HG03432 (cell line): ENCODE data around the gene BCAS1.

ENCODE experiments used
- ATAC-seq: cut with Tn5 transposase; IDR thresholded peaks from one replicate; pipeline ENCODE4 v1.9.1; 2021; ENCODE audit warnings: mild to moderate bottlenecking, moderate library complexity; ENCODE audit not compliant: unreplicated experiment

Gene BCAS1

DNA sequence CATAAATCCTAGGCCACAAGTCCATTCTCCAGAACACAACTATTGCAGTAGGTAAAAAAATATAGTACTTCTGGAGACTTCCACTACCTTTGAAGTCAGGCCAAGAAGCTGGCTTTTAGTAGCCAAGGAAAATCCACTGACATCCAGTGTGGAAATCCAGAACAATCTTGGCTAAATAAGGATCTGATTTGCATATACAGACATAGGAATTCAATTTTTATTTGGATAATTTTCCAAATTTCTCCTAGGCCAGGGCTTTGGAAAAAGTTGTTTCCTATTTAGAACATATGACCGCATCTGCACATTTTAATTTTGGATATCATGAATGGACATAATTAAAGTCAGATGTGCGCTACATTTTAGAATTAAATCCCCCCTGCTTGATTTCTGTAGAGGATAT, 100.2 kb downstream of the BCAS1 start:
- ATAC-seq = no peak

DNA sequence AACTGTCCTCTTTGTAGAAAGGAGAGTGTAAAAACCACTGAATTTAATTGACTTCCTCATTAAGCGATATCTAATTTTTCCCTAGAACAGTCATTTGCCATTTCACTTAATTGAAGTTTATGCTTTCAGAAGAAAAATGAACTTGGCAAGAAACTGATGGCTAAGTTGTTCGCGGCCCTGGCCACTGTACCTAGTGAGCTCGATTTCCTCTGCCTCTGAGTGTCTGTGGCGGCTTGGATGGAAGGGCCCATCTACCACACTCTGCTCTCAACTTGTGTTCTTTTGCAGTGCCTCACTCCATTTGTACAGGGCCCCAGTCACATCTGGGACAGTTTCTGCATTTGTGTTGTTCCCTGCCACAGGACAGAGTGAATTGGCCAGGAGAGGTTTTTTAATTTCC, 102.9 kb downstream of the BCAS1 start:
- no peak for ATAC-seq

DNA sequence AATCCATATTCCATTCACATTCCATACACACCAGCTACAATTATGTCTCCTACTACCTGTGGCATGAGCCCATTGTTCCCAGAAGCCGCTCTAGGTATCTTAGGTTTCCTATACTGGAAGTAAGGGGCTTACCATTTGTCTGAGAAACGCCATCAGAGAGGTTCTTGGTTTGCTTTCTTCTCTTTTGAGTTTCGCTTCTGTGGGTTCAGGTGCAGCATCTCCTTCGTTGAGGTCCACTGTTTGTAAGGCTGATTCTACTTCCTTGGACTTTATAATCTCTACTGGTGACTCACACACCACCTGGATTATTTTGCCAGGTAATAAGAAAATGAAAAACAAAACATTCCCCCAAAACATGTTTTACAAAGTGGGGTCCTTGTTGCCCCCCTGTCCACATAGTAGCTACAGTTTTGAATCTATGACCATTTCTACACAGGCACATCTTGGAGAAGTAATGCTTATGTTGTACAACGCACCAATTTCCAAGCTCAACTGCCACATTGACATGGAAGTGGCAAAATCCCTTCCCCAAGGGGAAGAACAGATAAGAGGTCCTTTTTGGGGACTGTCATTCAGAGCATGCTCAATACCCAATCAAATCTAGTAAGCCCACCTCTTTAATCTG, 103.5 kb downstream of the BCAS1 start:
- ATAC-seq = no peak

DNA sequence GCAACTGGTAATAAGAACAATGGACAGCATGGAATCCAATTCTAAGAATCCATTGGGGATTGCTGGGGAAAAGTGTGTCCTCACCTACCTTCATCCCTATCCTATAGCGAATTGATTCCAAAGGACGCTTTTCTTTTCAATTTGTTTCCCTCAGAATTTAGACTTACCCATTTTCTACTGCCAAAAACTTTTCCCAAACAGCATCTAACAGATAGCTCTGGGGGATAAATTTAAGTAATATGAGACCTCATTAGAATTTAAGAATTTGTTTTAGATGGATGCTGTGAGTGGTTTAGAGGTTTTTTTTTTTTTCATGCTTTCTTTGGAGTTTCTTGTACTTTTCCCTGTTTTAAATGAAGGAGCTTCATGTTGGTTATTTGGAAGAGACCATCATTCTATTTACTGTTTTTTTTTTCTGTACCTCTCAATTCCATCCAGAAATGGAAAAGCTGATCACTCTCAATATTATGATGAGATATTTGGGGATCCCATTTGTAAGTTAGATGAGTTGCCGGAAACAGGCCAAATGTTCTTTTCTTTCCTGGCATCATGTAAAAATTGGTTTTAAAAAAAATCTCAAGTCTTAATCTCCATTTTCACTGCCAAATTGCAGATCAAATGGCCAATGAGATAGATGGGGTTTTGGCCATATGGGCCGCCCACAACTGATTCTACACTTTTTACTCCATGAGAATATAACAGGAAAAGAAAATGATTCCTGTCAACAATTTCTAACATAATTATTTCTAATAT, 105.7 kb downstream of the BCAS1 start:
- ATAC-seq = no peak

DNA sequence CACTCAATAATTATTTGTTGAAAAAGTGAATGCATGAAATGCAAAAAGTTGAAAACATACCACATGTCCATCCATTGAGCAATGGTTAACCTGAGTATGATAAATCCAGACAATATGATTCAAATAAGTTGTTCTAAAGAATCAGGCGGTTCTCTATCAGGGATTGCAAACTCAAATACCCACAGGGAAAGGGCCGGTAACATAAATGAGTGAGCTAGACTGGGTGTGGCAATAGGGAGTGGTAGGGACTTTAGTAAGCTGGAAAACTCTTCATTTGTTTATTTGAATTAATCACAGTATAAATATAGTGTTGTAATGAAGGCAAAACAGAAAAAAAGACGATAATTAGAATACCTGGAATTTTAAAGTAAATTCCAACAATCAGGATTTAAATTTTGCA, 106.3 kb downstream of the BCAS1 start:
- ATAC-seq = no peak

DNA sequence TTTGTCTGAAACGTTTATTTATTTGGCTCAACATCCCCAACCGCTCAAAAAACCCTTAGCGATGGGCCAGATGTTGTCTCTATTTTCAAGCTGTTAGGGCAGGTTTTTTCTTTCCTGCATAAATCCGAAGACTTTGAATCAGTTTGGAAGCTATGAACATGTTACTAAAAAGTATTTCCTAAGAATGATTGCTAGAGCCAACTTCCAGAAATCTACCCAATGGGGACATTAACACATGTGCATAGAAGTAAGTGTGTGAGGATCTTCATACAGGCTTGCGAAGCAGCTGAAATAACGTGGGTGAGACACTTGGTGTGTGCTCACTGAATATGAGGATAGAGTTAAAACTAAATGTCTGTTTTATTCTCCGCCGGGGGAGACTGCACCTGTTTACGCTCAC, 106.8 kb downstream of the BCAS1 start:
- no peak for ATAC-seq

DNA sequence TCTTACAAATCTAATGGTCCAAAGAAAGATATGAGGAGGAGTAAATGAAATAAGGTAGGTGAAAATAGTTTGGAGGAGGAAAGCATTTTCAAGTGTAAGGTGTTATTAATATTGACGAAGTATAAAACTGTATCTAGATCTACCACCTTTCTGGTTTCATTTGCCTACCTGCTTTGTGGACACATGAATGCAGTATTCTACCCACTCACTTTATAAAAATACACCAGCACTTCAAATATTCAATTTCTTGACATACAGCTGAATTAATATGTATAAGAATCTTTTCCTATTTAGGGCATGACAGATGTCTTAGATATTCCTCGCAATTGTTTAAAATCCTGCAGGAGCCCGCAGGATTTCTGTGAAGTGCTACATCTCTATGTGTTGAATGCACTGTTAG, 108.0 kb downstream of the BCAS1 start:
- no peak for ATAC-seq

DNA sequence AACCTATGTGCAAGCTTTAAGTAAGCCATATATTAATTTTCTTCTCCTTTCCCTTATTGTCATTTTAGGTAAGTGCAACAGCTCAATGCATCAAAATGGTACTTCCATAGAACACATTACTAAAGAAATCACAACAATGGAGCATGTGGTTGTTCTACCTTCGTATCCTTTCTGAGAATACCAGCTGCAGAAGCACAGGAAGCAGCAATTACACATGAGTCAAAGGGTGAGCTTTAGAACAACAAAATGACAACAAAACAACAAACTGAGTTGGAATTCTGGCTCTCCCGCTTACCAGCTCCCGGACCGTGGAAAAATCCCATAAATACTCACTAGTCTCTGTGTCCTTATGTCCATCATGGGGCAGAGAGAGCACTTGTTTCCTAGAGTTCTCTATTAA, 108.9 kb downstream of the BCAS1 start:
- no peak for ATAC-seq

DNA sequence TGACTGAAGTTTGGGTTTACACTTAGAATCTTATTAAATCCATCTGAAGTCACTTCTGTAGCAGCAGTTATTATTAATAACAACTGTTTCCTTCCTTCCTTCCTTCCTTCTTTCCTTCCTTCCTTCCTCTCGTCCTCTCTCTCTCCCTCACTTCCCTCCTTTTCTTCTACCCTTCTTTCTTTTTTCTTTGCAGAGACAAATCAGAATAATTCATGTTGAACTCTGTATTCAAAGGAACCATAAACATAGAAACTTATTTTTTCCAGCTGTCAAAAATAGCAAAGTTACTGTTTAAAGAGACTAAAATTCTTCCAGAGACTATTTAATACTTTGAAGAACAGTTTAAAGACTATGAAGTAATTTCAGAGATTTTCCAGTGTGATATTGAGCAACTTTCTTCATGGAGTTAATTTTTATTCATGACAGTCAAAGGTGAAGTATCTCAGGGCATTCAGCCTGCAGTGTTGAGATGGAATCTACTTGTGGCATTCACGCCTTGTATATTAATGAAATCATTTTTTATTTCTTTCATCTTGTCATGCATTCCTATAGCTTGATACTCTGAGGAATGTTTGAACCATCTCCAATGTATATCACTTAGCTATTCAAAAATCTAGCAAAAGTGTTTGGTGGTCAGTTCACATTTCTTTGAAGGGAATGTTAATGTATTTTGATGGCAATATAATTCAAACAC, 109.7 kb downstream of the BCAS1 start:
- no peak for ATAC-seq

DNA sequence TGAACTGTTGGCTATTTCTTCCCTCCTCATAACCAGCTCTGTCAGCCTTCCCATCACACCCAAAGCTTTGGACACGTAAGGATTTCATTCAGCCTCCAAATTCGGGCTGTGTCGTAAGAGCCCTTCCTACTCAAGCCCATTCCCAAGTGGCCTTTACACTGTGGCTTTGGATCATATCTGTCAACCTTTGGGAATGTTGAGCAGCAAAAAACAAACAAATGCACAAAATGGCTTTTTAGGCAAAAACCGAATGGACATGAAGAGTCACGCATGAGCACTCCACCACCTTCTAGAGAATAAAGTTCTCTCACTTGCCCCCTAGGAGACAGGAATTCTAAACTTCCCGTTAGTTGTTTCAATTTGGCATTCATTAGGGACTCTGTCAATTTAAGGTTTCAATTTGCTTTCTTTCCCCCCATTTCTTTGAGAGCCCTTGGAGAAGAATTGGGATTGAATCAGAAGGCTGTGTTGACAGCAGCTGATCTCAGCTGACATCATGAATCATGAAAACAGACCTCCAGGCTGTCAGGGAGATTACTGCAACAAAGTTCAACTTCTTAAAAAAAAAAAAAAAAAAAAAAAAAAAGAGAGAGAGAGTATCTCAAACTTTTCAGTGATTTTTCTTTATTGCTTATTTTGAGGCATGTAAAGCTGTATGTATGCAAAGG, 110.3 kb downstream of the BCAS1 start:
- no peak for ATAC-seq

DNA sequence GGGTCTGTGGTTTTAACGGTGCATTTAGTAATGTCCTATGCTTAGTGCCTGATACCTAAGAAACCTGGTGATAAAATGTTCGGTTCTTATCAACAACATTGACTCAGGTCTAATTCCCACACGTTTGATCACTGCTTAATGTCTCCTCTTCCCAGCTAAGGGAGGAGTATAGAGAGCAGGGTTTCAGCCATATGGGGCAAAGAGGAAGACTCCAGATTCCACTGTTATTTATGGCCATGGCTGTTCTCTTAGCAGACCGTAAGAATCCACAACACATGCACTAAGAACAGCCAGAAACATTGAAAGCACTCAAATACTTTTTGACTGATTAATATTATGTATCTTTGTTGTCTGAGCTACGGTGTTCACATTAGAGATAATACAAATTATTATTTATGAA, 112.1 kb downstream of the BCAS1 start:
- ATAC-seq = no peak

DNA sequence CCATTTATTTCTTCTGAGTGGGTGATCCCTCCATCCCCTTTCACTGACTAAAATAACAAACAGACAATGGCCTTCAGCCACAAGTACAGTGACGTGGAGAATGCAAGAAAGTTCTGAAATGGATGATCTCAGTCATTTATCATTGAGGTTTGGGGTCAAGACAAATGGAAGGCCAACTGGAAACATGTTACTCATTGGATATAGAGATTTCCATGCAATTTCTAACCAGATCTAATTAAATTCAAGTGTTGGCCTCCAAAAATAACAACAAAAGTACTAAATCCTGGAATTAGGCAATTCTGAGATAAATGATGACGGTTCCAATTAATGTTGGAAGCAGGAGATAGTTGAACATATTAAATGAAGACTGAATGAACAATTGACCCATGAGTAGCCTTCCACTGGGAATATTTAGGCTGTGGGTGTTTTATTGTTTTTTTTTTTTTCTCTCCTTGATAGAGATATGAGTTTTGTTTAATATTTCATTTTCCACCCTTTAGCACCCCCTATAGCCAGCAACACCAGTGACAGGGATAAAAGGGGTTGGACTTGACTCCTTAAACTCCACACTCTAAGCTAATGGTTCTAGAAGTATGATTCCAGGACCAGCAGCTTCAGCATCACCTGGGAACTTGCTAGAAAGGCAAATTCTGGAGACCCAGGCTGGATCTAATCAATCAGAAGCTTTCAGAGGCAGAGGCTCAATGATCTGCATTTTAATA, 112.8 kb downstream of the BCAS1 start:
- ATAC-seq = no peak

DNA sequence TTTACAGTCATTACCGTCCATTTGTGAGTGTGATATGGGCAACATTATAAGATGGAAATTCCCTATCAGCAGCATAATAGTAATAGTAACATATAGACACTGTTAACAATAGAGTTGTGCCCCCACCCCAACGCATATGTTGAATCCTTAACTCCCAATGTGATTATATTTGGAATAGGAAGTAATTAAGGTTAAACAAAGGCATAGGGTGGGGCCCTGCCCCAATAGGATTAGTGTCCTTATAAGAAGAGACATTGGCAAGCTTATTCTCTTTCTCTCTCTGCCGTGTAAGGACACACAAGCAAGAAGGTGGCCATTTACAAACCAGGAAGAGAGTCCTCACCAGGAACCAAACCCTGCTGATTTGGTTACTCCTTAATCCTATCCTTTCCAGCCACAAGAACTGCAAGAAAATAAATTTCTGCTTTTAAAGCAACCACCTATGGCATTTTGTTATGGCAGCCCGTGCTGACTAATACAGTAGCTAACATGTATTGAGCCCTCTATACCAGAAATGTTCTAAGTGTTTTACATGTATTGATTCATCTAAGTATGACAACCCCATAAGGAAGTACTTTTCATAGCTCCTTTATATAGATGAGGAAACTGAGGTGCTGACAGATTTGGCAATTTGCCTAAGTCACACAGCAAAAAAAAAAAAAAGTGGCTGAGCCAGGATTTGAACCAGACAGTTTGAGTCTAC, 114.2 kb downstream of the BCAS1 start:
- no peak for ATAC-seq

DNA sequence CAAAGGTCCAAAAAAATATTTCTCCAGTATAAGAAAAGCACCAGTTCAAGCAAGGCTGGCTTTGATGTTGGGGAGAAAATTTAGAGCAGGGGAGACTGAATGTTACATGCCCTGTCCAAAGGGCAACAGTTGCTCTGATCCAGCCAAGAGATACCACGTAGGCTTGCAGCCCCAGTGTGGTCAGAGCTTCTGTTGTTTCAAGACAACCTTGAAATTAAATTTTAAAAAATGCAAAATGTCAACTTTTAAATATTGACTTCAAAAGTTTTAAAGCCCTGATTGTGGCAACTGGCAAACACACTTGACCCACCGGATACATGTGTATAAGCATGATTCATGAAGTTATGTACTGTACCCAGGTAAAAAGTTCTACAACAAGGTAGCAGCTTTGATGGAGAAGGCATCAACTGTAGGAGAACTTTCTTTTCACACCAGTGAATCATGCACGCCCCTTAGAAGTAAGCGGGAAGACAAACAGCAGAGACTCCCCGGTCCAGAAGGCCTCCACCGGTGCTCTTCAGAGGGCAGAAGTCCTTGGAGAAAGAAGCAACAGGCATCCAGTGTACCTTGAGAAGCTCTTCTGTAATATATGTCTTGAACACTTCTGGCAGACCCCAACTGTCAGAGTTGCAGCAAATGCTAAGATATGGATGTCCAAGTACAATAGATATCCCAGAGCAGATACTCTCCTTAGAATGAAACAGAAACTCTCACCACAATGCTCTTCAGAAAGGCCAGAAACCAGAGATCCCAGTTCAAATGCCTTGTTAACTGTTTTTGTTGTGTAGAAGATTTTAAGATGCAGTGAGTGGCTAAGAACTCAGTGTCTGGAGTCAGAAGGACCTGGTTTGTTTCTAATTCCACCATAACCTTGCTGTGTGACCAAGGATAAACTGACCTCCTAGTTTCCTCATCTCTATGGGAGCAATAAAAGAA, 115.4 kb downstream of the BCAS1 start:
- ATAC-seq = no peak

DNA sequence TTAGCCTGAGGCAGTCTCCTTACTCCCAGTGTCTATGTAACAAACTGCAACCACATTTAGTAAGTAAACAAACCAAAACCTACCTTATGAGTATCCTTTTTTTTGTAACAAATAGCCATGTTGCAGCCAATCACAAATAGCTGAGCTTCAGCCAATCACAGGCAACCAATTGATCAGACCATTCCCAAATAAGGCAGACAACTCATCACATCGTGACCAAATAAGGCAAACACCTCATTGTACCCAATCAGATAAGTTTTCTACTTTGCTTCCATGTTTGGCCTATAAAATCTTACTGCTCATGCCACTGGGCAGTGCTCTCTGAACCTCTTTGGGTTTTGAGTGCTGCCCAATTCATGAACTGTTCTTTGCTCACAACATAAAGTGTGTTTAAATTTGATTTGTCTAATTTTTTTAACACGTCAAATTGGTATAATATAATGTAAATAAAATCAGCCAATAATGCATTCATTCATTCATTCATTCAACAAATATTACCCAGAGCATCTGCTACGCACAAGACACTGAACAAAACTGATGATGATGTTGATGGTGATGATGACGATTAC, 117.8 kb downstream of the BCAS1 start:
- no peak for ATAC-seq

DNA sequence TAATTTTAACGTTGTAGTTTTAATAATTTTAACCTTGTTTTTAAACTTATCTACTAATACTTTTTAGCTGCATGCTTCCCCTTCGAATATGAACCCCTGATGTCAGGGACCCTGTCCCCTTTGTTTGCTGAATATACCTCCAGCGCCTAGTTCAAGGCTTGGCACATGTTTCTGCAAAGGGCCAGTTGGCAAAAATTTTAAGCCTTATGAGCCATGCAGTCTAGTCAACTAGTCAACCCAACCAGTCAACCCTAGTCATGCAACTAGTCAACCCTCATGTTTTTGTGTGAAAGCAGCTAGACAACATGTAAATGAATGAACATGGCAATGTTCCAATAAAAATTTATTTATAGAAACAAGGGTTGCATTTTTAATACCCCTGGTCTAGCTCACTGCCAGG, 119.8 kb downstream of the BCAS1 start:
- ATAC-seq = no peak

DNA sequence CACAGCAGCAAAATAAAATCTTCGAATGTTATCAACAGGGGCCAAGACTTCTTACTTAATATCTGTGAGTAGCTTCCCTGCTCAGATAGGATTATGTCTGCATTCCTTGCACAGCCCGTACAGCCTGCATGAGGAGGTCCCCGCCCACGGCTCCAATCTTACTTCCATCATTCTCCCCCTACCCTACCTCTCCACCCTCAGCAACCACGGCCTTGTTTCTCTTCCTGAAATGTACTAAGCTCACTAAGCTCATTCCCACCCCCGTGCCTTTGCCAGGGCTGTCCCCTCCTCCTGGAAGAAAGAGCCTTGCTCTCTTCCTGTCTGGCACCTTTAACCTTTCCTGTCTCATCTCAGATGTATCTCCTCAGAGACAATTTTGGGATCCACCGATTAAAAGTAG, 120.4 kb downstream of the BCAS1 start:
- no peak for ATAC-seq

DNA sequence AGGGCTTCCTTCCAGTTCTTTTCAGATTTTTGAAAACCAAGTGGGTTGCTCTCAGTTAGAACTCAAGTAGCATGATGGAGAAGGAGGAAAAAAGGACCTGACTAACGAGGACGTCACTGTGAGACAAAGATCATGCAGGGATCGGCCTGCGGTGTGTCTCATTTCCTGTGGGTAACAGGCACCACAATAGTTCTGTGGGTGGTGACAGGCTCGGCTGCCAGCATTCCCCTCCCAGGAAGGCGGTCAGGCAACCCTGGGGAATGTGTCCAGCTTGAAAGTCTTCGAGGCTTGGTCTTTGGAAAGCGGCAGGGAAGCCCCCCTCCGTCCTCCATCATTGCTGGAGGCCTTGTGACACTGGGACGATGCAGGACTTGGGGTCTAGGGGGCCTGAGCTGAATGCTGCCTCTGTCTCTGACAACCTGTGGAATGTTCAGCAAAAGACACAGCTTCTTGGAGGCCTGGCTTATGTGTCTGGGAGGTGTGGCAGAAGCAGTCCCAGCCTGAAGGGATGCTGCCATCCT, 121.0 kb downstream of the BCAS1 start:
- peak; percentile 94 for ATAC-seq
